Stimulated activated CD4-positive, alpha-beta T cell treated with anti-CD3 and anti-CD28 coated beads, Interleukin-12 subunit alpha, Interleukin-12 subunit beta, amount 100 ng/mL, for 48 hours (primary cell): ENCODE measurements around the gene ACVR2B.

Experiments
- DNase-seq, 3 donors: peaks; one replicate each; pipeline ENCODE4 v3.0.0-alpha.2; 2020; ENCODE audit warnings: low read depth in 2 of 3, low spot score in 1 of 3

ACVR2B gene

DNA sequence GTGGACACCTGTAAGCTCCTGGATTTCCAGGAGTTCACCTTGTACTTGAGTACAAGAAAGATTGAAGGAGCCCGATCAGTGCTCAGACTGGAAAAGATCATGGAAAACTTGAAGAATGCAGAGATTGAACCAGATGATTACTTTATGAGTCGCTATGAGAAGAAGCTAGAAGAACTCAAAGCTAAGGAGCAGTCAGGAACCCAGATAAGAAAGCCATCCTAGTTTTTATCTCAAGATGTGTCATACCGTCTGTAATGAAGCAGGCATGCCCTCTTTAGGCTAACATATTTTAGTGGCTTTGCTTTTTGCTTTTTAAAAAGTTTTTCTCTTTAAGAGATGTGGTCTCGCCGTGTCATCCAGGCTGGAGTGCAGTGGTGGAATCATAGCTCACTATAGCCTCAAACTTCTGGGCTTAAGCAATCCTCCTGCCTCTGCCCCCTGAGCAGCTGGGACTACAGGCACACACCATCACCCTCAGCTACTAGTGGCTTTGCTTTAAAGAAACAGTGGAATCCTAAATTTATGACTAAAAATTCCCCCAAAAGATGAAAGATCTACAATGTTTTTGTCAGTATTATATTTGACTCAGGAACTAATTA lies 70.5 kb downstream of the ACVR2B start:
- no peak for DNase-seq

DNA sequence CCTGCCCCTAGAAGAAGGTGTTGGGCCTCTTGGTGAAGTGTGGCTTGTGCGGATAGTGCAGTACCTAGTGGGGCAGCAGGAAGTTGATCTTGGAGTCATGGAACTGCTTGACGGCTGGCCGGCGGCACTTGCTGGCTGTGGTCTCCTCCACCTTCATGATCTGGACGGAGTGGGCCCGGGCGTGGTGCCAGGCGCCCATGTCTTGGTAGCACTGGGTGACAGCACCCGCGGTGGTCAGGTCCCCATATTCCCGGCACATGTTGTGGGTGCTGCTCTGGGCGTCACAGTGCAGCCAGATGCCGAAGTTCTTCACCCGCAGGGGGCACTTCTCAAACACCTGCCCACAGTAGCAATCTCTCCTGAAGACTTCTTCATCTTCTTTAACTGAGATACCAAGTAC lies 73.1 kb downstream of the ACVR2B start:
- DNase-seq = no peak

DNA sequence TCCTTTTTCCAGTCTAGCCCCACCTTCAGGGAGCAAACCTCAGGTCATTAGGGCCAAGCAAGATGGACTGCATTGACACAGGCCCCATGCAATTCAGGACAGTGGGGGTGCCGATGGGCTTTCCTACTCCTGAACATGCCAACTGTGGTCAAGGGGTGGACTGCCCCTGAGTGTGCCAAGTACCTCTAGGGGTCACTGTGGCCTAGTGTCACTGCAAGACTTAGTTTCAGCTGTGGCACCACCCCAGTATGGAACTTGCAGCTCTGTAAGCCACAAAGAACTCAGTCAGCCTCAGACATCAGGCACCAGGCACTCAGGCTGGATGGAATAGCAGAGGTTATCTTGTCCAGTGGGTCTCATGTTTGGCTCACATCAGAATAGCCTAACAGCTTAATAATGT lies 74.8 kb downstream of the ACVR2B start:
- no peak for DNase-seq

- no peak for DNase-seq
Observed at GRCh38 chr3:38532529-38532928, 78.8 kb downstream of the ACVR2B start.

DNA sequence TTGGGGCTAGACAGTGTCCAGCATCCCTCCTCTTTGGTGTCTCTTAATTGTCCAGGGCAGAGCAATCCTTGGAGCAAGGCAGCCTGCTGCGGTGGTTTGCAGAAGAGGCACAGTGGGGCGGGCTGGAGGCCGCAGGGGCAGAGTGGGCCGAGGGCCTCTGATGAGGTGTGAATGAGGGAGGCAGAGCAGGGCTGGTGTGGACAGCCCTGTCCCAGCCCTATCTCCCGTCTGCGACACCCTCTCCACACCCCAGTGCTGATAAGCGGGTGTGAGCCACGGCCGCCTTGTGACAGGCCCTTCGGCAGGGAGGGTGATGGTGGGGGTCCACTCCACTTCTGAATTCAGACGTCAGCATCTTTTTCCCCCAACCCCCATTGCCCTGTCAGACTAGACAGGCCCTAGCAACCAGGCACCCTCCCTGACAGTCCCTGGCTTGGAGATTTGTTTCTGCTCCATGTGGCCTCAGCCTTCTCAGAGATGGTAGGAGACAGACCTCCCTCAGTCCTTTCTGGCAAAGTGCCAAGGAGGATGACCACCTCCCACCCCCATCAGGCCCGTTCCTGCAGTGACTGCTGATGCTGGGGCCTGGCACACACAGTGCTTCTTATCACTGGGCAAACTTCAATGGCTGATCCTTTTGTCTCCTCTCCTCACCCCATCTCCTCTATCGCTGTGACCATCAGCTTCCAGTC lies 79.7 kb downstream of the ACVR2B start:
- DNase-seq = no peak

- DNase-seq = no peak
Observed at GRCh38 chr3:38534180-38534579, 80.5 kb downstream of the ACVR2B start.

- DNase-seq = no peak
Observed at GRCh38 chr3:38534604-38535003, 80.9 kb downstream of the ACVR2B start.

DNA sequence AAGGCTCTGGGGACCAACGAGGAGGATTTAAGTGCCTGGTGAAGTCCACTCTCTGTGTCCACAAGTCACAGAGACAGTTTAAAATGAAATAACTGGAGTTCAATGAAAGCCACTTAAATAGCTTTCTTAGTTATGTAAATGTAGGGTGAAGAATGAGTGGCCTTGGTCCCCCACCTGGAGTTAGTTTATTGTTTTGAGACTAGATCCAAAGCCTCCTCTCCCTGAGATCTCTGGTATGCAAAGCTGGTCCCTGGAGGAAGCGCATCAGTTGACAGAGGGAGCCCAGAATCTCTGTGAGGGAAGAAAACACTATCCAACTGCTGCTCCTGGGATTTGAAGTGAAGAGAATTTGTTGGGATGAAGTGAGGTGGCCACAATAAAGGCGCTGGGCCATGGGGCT lies 83.0 kb downstream of the ACVR2B start:
- DNase-seq = no peak

DNA sequence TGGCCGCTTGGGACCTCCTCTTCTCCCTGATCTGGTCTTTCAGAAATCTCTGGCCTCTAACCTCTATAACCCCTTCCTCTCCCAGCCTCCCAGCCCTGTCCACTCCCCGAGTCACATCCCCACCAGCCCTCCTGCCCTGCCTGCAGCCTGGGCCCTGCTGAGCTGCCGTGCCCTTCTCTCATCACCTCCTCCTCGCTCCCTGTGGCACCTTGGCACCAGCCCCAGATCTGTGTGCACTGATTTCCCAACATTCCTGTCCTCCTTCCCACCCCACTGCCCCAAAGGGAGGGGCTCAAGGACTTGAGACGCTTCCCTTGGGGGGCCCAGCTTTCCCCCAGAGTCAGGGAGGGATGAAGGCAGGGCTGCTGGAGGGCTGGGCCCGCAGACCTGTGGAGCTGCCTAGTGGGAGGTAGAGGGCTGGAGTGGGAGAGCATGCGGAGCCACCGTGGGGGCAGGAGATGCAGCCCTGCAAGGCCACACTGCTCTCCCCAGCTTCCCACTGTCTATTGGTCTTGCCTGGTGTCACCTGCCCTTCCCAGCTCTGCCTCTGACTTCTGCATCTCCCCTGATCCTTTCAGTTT lies 85.2 kb downstream of the ACVR2B start:
- no peak for DNase-seq

DNA sequence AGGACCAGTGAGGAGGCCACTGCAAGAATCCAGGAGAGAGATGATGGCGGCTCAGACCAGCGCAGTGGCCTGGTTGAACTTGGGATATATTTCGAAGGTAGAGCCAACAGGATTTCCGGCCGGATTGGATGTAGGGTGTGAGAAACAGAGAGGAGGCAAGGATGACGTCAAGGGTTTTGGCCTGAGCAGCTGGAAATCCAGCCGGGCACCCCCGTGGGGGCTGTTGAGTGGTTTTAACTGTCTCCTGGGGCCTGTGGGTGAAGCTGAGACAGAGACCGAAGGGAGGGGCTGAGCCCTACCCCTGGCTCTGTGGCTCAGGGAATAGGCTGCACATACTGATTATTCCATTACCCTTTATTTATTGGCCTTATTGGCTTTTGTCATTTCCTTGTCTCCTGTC lies 88.1 kb downstream of the ACVR2B start:
- no peak for DNase-seq
